ENCODE data around the gene BTF3L4. TPM values are rescaled to one million over a fixed set of nuclear protein-coding genes. Genes with fewer than 3 reads are reported as not detected.

Gene BTF3L4
- polyA plus RNA-seq, 3 donors: 27.0 to 116 (median 108) TPM

DNA sequence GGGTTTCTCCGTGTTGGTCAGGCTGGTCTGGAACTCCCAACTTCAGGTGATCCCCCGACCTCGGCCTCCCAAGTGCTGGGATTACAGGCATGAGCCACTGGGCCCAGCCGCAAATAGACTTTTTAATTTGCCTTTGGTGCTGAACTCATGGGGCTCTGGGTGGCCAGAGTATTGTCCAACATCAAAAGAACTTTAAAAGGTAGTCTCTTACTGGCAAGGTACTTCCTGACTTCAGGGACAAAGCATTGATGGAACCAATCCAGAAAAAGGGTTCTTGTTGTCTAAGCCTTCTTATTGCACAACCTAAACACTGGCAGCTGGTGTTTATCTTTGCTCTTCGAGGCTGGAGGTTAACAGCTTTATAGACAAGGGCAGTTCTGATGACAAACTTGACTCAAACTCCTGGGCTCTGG is 18.7 kb upstream of the BTF3L4 start:
- peaks cover 7% of the 10 kb centered on the region for H4K20me1 ChIP-seq (ENCODE audit: insufficient read depth, low read length)
- H3K79me2 ChIP-seq (ENCODE audit: insufficient read depth, low read length): peaks cover 11% of the 10 kb centered on the region
- intact Hi-C loops (cut with micrococcal nuclease): no loop called here
- DNase-seq: no peak
- H3K9ac ChIP-seq (ENCODE audit: insufficient read depth, low read length, poor library complexity, severe bottlenecking): no peak overlapping the region
- peaks cover 23 to 62% of the 10 kb centered on the region in 2 donors for H3K36me3 ChIP-seq (replicated peaks in 1 of 2; ENCODE audit: control insufficient read depth in 1 of 2, insufficient read depth in 2 of 2, low read length in 2 of 2)
- H3K9me3 ChIP-seq (replicated peaks in 1 of 2; ENCODE audit: control insufficient read depth in 1 of 2, insufficient read depth in 1 of 2, low read length in 2 of 2): no peaks in the 10 kb centered on the region
- 82% methylated on average over 5 of the region's 5 CpGs for WGBS (ENCODE audit: insufficient coverage)
- Mint-ChIP-seq H3K27me3 (ENCODE audit: low read depth in 3 of 3) (peaks cover 0 to 2% (median 2%) of the 10 kb centered on the region in 3 donors), H3K36me3 (peaks cover 44 to 59% of the 10 kb centered on the region in 2 donors), H3K27ac (peak overlapping the region in 2 of 7 donors; percentile 12 to 41), H3K9me3 (no peaks in the 10 kb centered on the region), H3K4me1 (peaks cover 8% of the 10 kb centered on the region), H3K4me3 (no peak overlapping the region)
- H3K27ac ChIP-seq (ENCODE audit: low read depth in 1 of 2, low read length in 2 of 2): no peak overlapping the region
- H3K27me3 ChIP-seq (ENCODE audit: control insufficient read depth in 2 of 2, insufficient read depth in 2 of 2, low read length in 2 of 2): no peaks in the 10 kb centered on the region
- no peak overlapping the region for H3K4me3 ChIP-seq (replicated peaks in 1 of 3; ENCODE audit: low read depth in 2 of 3, low read length in 3 of 3)
- no peak overlapping the region for H3K4me2 ChIP-seq (replicated peaks; ENCODE audit: extremely low read depth, low read length, poor library complexity, severe bottlenecking)
- no peak for TF ChIP-seq CTCF (IDR thresholded peaks at IDR 0.05)
- no peak overlapping the region for H2AFZ ChIP-seq (ENCODE audit: insufficient read depth, low read depth, low read length, poor library complexity, severe bottlenecking)
- peaks cover 8 to 12% of the 10 kb centered on the region in 2 donors for H3K4me1 ChIP-seq (ENCODE audit: control insufficient read depth in 1 of 2, insufficient read depth in 2 of 2, low read length in 2 of 2)

- no peaks in the 10 kb centered on the region for H3K9me3 ChIP-seq (replicated peaks in 1 of 2; ENCODE audit: control insufficient read depth in 1 of 2, insufficient read depth in 1 of 2, low read length in 2 of 2)
- H3K4me3 ChIP-seq (replicated peaks in 1 of 3; ENCODE audit: low read depth in 2 of 3, low read length in 3 of 3): no peak overlapping the region
- Mint-ChIP-seq H3K27me3 (ENCODE audit: low read depth in 3 of 3) (peaks cover 0 to 2% (median 0%) of the 10 kb centered on the region in 3 donors), H3K4me1 (peaks cover 3% of the 10 kb centered on the region), H3K9me3 (no peaks in the 10 kb centered on the region), H3K4me3 (no peak overlapping the region), H3K27ac (peak overlapping the region in 1 of 7 donors; percentile 46), H3K36me3 (peaks cover 44 to 59% of the 10 kb centered on the region in 2 donors)
- no peaks in the 10 kb centered on the region for H3K27me3 ChIP-seq (ENCODE audit: control insufficient read depth in 2 of 2, insufficient read depth in 2 of 2, low read length in 2 of 2)
- no peak for DNase-seq
- peaks cover 2% of the 10 kb centered on the region for H4K20me1 ChIP-seq (ENCODE audit: insufficient read depth, low read length)
- H3K36me3 ChIP-seq (replicated peaks in 1 of 2; ENCODE audit: control insufficient read depth in 1 of 2, insufficient read depth in 2 of 2, low read length in 2 of 2): peaks cover 23 to 62% of the 10 kb centered on the region in 2 donors
- TF ChIP-seq CTCF (IDR thresholded peaks at IDR 0.05): no peak
- H3K27ac ChIP-seq (ENCODE audit: low read depth in 1 of 2, low read length in 2 of 2): no peak overlapping the region
- H3K4me1 ChIP-seq (ENCODE audit: control insufficient read depth in 1 of 2, insufficient read depth in 2 of 2, low read length in 2 of 2): peaks cover 3 to 7% of the 10 kb centered on the region in 2 donors
- no CpG with 5 or more reads among the region's 1 CpG for WGBS (ENCODE audit: insufficient coverage)
- H3K4me2 ChIP-seq (replicated peaks; ENCODE audit: extremely low read depth, low read length, poor library complexity, severe bottlenecking): no peak overlapping the region
- intact Hi-C loops (cut with micrococcal nuclease): no loop called here
- H2AFZ ChIP-seq (ENCODE audit: insufficient read depth, low read depth, low read length, poor library complexity, severe bottlenecking): no peak overlapping the region
- H3K9ac ChIP-seq (ENCODE audit: insufficient read depth, low read length, poor library complexity, severe bottlenecking): no peak overlapping the region
- H3K79me2 ChIP-seq (ENCODE audit: insufficient read depth, low read length): peaks cover 8% of the 10 kb centered on the region
Measured at GRCh38 chr1:52037909-52038308, 18.2 kb upstream of the BTF3L4 start.

All from CD14-positive monocyte (primary cell).